GM12864 (cell line): ENCODE data around the gene SLC44A4.
A peak's percentile ranks its signal among the peaks of the same experiment; 100 is the strongest.

ENCODE experiments used
- DNase-seq: peaks from one replicate; pipeline ENCODE4 v3.0.0-alpha.2; 2011; ENCODE audit warnings: low read depth
- H3K4me3 ChIP-seq: 2 replicates; pipeline ENCODE4 v1.5.1; 2011; ENCODE audit warnings: mild to moderate bottlenecking, low read depth, low read length, control low read depth
- CTCF ChIP-seq: IDR thresholded peaks from 2 replicates; pipeline ENCODE4 v1.5.1; 2011; ENCODE audit warnings: low read depth, mild to moderate bottlenecking, moderate library complexity, low read length, control low read depth, inconsistent platforms; ENCODE audit errors: missing control alignments

Gene SLC44A4

GRCh38 chr6:31814677-31815024 is 64.1 kb downstream of the SLC44A4 start:
- TF ChIP-seq CTCF: no peak
- H3K4me3 ChIP-seq: peak overlapping the region; percentile 72
- DNase-seq: no peak

- TF ChIP-seq CTCF: no peak
- no peak for DNase-seq
- no peak overlapping the region; the same call in 1 of the 2 replicates for H3K4me3 ChIP-seq
Measured at GRCh38 chr6:31813465-31813849, 65.3 kb downstream of the SLC44A4 start.
